Panc1 (cell line): ENCODE results near the gene STXBP5. TPM values are rescaled to one million over a fixed set of nuclear protein-coding genes. Genes with fewer than 3 reads are reported as not detected.

ENCODE experiments used
- ATAC-seq: fragments of 200-7000 bp; cut with Tn5 transposase; 2 replicates; pipeline ENCODE4 v1.9.1; 2020; ENCODE audit warnings: mild to moderate bottlenecking, moderate library complexity
- BruUV-seq: library from RNA; stranded (reverse); fragments of 400-500 nt; replicated peaks from 2 replicates; lab custom pipeline; 2021; lab: Mats Ljungman, UMichigan
- CTCF ChIA-PET: fragments of 300-600 bp; sonication (Branson Sonifier 250); formaldehyde crosslinking; loops from one replicate; lab custom pipeline; 2022; ENCODE audit warnings: antibody characterized with exemption; lab: Charles Lee
- POLR2A ChIA-PET: fragments of 300-600 bp; sonication (Branson Sonifier 250); formaldehyde crosslinking; loops from one replicate; lab custom pipeline; 2022; ENCODE audit warnings: antibody characterized with exemption; lab: Charles Lee
- DNase-seq: peaks from one replicate; pipeline ENCODE4 v3.0.0-alpha.2; 2010; ENCODE audit warnings: low read depth, low spot score
- H3K27ac ChIP-seq: 2 replicates; pipeline ENCODE4 v1.5.1; 2011; ENCODE audit warnings: mild to moderate bottlenecking, low read length, inconsistent platforms
- H3K27me3 ChIP-seq: fragments of 200-500 bp; sonication (Bioruptor generic); 2 replicates; pipeline ENCODE4 v1.6.0; 2014; ENCODE audit warnings: low read length, inconsistent platforms; ENCODE audit not compliant: control insufficient read depth, insufficient read depth
- H3K36me3 ChIP-seq: fragments of 200-500 bp; sonication (Bioruptor generic); 2 replicates; pipeline ENCODE4 v1.5.1; 2014; ENCODE audit warnings: inconsistent platforms, mild to moderate bottlenecking, low read length, moderate library complexity; ENCODE audit not compliant: control insufficient read depth, insufficient read depth
- H3K4me1 ChIP-seq: 2 replicates; pipeline ENCODE4 v1.5.1; 2011; ENCODE audit warnings: inconsistent platforms, mild to moderate bottlenecking, low read length, moderate library complexity; ENCODE audit not compliant: control insufficient read depth, insufficient read depth
- H3K4me3 ChIP-seq, 2 experiments: 2 replicates each; pipeline ENCODE4 v1.5.1; 2011 to 2012; ENCODE audit warnings: low read depth in 2 of 2, low read length in 2 of 2, mild to moderate bottlenecking in 2 of 2, inconsistent platforms in 1 of 2, moderate library complexity in 1 of 2
- H3K9me3 ChIP-seq: fragments of 200-500 bp; sonication (Bioruptor generic); 2 replicates; pipeline ENCODE4 v1.5.1; 2014; ENCODE audit warnings: low read depth, mild to moderate bottlenecking, inconsistent platforms, low read length, moderate library complexity; ENCODE audit not compliant: control insufficient read depth, insufficient read depth
- POLR2AphosphoS5 ChIP-seq: IDR thresholded peaks from 2 replicates; pipeline ENCODE4 v1.6.1; 2012; ENCODE audit warnings: mild to moderate bottlenecking, low read depth, low read length, moderate library complexity
- SIN3A ChIP-seq: IDR thresholded peaks from 2 replicates; pipeline ENCODE4 v1.6.1; 2012; ENCODE audit warnings: low read depth, mild to moderate bottlenecking, low read length, moderate library complexity, borderline replicate concordance; ENCODE audit not compliant: insufficient read depth
- TCF7L2 ChIP-seq: IDR thresholded peaks from 2 replicates; pipeline ENCODE4 v1.6.1; 2011; ENCODE audit warnings: mild to moderate bottlenecking, low read depth, low read length, inconsistent platforms
- in situ Hi-C: cut with HindIII; loops from 2 replicates; pipeline ENCODE4 v1.10.0; 2016; ENCODE audit warnings: low sequenced_read_pairs, low pct_unique_long_range_greater_than_20kb
- intact Hi-C: fragments of 100-400 bp; cut with micrococcal nuclease; formaldehyde crosslinking; loops from one replicate; pipeline ENCODE4 v1.10.0; 2022; ENCODE audit not compliant: unreplicated experiment
- total RNA-seq: library from RNA; stranded (reverse); gene quantifications from one replicate; pipeline ENCODE4 v1.2.1, GENCODE V29; 2021; ENCODE audit not compliant: unreplicated experiment
- TF ChIP-seq, protein P1 (sequence below): fragments of 450-650 bp; IDR thresholded peaks from 2 replicates; pipeline ENCODE4 v1.5.1; 2017; ENCODE audit warnings: mild to moderate bottlenecking
- TF ChIP-seq, protein P2 (sequence below), 2 experiments: IDR thresholded peaks; 2 replicates each; pipeline ENCODE4 v1.6.1; 2011 to 2012; ENCODE audit warnings: low read depth in 2 of 2, control low read depth in 1 of 2, low read length in 1 of 2, mild to moderate bottlenecking in 1 of 2, moderate library complexity in 1 of 2; ENCODE audit not compliant: insufficient read depth in 1 of 2

The STXBP5 gene
- total RNA-seq, 1 experiment from 2014 or later, result 77.8 TPM

- Histone ChIP-seq H3K4me3 (no peak overlapping the region), H3K9me3 (no peaks in the 10 kb centered on the region), H3K36me3 (peaks cover 9% of the 10 kb centered on the region; the same call in 1 of the 2 replicates), H3K4me1 (peaks cover 38% of the 10 kb centered on the region), H3K27me3 (no peaks in the 10 kb centered on the region), H3K27ac (no peak overlapping the region)
- intact Hi-C loops, result no loop called here
- ATAC-seq (no peak), DNase-seq (no peak)
- no TSS peak for BruUV-seq
- ChIA-PET POLR2A (no interaction called here), CTCF (no interaction called here)
- in situ Hi-C loops, result no loop called here
- TF ChIP-seq POLR2AphosphoS5 (no peak), TCF7L2 (no peak), SIN3A (no peak)
- TF ChIP-seq, protein P1, sequence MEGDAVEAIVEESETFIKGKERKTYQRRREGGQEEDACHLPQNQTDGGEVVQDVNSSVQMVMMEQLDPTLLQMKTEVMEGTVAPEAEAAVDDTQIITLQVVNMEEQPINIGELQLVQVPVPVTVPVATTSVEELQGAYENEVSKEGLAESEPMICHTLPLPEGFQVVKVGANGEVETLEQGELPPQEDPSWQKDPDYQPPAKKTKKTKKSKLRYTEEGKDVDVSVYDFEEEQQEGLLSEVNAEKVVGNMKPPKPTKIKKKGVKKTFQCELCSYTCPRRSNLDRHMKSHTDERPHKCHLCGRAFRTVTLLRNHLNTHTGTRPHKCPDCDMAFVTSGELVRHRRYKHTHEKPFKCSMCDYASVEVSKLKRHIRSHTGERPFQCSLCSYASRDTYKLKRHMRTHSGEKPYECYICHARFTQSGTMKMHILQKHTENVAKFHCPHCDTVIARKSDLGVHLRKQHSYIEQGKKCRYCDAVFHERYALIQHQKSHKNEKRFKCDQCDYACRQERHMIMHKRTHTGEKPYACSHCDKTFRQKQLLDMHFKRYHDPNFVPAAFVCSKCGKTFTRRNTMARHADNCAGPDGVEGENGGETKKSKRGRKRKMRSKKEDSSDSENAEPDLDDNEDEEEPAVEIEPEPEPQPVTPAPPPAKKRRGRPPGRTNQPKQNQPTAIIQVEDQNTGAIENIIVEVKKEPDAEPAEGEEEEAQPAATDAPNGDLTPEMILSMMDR, result no peak
- TF ChIP-seq, protein P2, sequence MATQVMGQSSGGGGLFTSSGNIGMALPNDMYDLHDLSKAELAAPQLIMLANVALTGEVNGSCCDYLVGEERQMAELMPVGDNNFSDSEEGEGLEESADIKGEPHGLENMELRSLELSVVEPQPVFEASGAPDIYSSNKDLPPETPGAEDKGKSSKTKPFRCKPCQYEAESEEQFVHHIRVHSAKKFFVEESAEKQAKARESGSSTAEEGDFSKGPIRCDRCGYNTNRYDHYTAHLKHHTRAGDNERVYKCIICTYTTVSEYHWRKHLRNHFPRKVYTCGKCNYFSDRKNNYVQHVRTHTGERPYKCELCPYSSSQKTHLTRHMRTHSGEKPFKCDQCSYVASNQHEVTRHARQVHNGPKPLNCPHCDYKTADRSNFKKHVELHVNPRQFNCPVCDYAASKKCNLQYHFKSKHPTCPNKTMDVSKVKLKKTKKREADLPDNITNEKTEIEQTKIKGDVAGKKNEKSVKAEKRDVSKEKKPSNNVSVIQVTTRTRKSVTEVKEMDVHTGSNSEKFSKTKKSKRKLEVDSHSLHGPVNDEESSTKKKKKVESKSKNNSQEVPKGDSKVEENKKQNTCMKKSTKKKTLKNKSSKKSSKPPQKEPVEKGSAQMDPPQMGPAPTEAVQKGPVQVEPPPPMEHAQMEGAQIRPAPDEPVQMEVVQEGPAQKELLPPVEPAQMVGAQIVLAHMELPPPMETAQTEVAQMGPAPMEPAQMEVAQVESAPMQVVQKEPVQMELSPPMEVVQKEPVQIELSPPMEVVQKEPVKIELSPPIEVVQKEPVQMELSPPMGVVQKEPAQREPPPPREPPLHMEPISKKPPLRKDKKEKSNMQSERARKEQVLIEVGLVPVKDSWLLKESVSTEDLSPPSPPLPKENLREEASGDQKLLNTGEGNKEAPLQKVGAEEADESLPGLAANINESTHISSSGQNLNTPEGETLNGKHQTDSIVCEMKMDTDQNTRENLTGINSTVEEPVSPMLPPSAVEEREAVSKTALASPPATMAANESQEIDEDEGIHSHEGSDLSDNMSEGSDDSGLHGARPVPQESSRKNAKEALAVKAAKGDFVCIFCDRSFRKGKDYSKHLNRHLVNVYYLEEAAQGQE (IDR thresholded peaks at IDR 0.05; ENCODE audit: insufficient read depth in 1 of 2, low read depth in 2 of 2, low read length in 1 of 2), result no peak
Observed at GRCh38 chr6:147211349-147211748, 7.1 kb downstream of the STXBP5 start.

- Histone ChIP-seq H3K9me3 (no peaks in the 10 kb centered on the region), H3K4me1 (peaks cover 38% of the 10 kb centered on the region), H3K36me3 (peaks cover 9% of the 10 kb centered on the region; the same call in 1 of the 2 replicates), H3K4me3 (no peak overlapping the region), H3K27me3 (no peaks in the 10 kb centered on the region), H3K27ac (no peak overlapping the region; the same call in 1 of the 2 replicates)
- ChIA-PET CTCF (no interaction called here), POLR2A (no interaction called here)
- no TSS peak for BruUV-seq
- intact Hi-C loops (no loop called here), in situ Hi-C loops (no loop called here)
- DNase-seq (no peak), ATAC-seq (no peak)
- no peak for TF ChIP-seq SIN3A
- TF ChIP-seq, protein P2 (IDR thresholded peaks at IDR 0.05; ENCODE audit: insufficient read depth in 1 of 2, low read depth in 2 of 2, low read length in 1 of 2), result no peak
- TF ChIP-seq, protein P1, result no peak
- no peak for TF ChIP-seq POLR2AphosphoS5
- no peak for TF ChIP-seq TCF7L2
Observed at GRCh38 chr6:147211831-147212230, 7.6 kb downstream of the STXBP5 start.
